ENCODE results near the gene LUC7L3.
A peak's percentile ranks its signal among the peaks of the same experiment; 100 is the strongest.

LUC7L3 gene

DNA sequence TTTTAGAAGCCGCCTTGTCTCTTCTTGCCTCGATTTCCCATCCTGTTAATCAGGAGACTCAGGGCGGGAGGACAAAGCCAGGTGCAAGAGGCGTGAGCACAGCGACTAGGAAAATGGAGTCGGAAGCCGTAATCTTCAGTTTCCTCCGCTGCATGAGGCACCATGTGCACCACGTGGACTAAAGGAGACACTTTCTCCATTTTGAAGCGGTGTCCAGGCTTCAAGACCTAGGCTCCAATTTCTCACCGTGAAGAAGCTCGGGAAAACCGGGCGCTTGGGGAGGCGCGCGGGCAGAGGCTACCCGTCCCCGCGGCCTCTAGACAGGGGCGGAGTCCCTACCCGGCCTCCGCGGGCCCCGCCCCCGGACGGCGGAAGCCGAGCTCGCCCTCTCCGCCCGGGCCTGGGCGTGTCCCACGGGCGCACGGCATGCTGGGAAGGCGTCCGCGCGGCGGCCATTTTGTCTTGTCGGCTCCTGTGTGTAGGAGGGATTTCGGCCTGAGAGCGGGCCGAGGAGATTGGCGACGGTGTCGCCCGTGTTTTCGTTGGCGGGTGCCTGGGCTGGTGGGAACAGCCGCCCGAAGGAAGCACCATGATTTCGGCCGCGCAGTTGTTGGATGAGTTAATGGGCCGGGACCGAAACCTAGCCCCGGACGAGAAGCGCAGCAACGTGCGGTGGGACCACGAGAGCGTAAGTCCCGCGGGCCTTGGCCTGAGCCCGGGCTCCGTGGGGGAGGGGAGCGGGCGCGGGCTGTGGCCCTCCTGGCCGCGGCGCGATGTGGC lies at the start of gene LUC7L3 (continued):
- TF ChIP-seq, protein P1, sequence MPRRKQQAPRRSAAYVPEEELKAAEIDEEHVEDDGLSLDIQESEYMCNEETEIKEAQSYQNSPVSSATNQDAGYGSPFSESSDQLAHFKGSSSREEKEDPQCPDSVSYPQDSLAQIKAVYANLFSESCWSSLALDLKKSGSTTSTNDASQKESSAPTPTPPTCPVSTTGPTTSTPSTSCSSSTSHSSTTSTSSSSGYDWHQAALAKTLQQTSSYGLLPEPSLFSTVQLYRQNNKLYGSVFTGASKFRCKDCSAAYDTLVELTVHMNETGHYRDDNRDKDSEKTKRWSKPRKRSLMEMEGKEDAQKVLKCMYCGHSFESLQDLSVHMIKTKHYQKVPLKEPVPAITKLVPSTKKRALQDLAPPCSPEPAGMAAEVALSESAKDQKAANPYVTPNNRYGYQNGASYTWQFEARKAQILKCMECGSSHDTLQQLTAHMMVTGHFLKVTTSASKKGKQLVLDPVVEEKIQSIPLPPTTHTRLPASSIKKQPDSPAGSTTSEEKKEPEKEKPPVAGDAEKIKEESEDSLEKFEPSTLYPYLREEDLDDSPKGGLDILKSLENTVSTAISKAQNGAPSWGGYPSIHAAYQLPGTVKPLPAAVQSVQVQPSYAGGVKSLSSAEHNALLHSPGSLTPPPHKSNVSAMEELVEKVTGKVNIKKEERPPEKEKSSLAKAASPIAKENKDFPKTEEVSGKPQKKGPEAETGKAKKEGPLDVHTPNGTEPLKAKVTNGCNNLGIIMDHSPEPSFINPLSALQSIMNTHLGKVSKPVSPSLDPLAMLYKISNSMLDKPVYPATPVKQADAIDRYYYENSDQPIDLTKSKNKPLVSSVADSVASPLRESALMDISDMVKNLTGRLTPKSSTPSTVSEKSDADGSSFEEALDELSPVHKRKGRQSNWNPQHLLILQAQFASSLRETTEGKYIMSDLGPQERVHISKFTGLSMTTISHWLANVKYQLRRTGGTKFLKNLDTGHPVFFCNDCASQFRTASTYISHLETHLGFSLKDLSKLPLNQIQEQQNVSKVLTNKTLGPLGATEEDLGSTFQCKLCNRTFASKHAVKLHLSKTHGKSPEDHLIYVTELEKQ (tag by site-specific recombination; IDR thresholded peaks at IDR 0.05; ENCODE audit: borderline replicate concordance), result peak; percentile 7; the same call in 1 of the 2 replicates
- no peak for TF ChIP-seq ZNF777 (tag by site-specific recombination; IDR thresholded peaks at IDR 0.05; ENCODE audit: borderline replicate concordance)
- peak; percentile 50; the same call in 1 of the 2 replicates for TF ChIP-seq ZNF391 (tag by site-specific recombination; IDR thresholded peaks at IDR 0.05; ENCODE audit: borderline replicate concordance, low read depth)
- TF ChIP-seq, protein P2, sequence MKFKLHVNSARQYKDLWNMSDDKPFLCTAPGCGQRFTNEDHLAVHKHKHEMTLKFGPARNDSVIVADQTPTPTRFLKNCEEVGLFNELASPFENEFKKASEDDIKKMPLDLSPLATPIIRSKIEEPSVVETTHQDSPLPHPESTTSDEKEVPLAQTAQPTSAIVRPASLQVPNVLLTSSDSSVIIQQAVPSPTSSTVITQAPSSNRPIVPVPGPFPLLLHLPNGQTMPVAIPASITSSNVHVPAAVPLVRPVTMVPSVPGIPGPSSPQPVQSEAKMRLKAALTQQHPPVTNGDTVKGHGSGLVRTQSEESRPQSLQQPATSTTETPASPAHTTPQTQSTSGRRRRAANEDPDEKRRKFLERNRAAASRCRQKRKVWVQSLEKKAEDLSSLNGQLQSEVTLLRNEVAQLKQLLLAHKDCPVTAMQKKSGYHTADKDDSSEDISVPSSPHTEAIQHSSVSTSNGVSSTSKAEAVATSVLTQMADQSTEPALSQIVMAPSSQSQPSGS (tag by site-specific recombination; IDR thresholded peaks at IDR 0.05; ENCODE audit: low read depth), result no peak
- peak; percentile 95 for TF ChIP-seq KLF8 (tag by site-specific recombination; IDR thresholded peaks at IDR 0.05)
- TF ChIP-seq ZNF335 (tag by site-specific recombination; conservative IDR thresholded peaks at IDR 0.05), result peak; percentile 78
- no peak; the same call in 1 of the 2 replicates for TF ChIP-seq ZNF169 (tag by site-specific recombination; IDR thresholded peaks at IDR 0.05)
- TF ChIP-seq ZNF792 (tag by site-specific recombination; IDR thresholded peaks at IDR 0.05), result no peak
- TF ChIP-seq, protein P3, sequence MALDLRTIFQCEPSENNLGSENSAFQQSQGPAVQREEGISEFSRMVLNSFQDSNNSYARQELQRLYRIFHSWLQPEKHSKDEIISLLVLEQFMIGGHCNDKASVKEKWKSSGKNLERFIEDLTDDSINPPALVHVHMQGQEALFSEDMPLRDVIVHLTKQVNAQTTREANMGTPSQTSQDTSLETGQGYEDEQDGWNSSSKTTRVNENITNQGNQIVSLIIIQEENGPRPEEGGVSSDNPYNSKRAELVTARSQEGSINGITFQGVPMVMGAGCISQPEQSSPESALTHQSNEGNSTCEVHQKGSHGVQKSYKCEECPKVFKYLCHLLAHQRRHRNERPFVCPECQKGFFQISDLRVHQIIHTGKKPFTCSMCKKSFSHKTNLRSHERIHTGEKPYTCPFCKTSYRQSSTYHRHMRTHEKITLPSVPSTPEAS (tag by site-specific recombination; IDR thresholded peaks at IDR 0.05), result peak; percentile 49; the same call in 1 of the 2 replicates
- no peak for TF ChIP-seq ZNF677 (tag by site-specific recombination; IDR thresholded peaks at IDR 0.05)
- no peak for TF ChIP-seq ZNF202 (tag by site-specific recombination; IDR thresholded peaks at IDR 0.05; ENCODE audit: borderline replicate concordance)
- no peak for TF ChIP-seq ZNF155 (tag by site-specific recombination; IDR thresholded peaks at IDR 0.05)
- no peak for TF ChIP-seq SETDB1 (IDR thresholded peaks at IDR 0.05; ENCODE audit: insufficient read length, low read length)
- no peak for TF ChIP-seq ZFP3 (tag by site-specific recombination; IDR thresholded peaks at IDR 0.05; ENCODE audit: low read depth)
- TF ChIP-seq, protein P4, sequence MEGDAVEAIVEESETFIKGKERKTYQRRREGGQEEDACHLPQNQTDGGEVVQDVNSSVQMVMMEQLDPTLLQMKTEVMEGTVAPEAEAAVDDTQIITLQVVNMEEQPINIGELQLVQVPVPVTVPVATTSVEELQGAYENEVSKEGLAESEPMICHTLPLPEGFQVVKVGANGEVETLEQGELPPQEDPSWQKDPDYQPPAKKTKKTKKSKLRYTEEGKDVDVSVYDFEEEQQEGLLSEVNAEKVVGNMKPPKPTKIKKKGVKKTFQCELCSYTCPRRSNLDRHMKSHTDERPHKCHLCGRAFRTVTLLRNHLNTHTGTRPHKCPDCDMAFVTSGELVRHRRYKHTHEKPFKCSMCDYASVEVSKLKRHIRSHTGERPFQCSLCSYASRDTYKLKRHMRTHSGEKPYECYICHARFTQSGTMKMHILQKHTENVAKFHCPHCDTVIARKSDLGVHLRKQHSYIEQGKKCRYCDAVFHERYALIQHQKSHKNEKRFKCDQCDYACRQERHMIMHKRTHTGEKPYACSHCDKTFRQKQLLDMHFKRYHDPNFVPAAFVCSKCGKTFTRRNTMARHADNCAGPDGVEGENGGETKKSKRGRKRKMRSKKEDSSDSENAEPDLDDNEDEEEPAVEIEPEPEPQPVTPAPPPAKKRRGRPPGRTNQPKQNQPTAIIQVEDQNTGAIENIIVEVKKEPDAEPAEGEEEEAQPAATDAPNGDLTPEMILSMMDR (tag by site-specific recombination; IDR thresholded peaks at IDR 0.05), result 0 out of 2 replicates have a peak, but pooled peaks have one; percentile 9
- TF ChIP-seq, protein P5, sequence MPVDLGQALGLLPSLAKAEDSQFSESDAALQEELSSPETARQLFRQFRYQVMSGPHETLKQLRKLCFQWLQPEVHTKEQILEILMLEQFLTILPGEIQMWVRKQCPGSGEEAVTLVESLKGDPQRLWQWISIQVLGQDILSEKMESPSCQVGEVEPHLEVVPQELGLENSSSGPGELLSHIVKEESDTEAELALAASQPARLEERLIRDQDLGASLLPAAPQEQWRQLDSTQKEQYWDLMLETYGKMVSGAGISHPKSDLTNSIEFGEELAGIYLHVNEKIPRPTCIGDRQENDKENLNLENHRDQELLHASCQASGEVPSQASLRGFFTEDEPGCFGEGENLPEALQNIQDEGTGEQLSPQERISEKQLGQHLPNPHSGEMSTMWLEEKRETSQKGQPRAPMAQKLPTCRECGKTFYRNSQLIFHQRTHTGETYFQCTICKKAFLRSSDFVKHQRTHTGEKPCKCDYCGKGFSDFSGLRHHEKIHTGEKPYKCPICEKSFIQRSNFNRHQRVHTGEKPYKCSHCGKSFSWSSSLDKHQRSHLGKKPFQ (tag by site-specific recombination; IDR thresholded peaks at IDR 0.05), result peak; percentile 86; the same call in 1 of the 2 replicates
- peak; percentile 96 for TF ChIP-seq KLF9 (tag by site-specific recombination; IDR thresholded peaks at IDR 0.05; ENCODE audit: low read depth)
- peak; percentile 96 for TF ChIP-seq SP3 (tag by site-specific recombination; IDR thresholded peaks at IDR 0.05)
- TF ChIP-seq RBAK (tag by site-specific recombination; IDR thresholded peaks at IDR 0.05), result no peak
- no peak for TF ChIP-seq ZNF366 (tag by site-specific recombination; conservative IDR thresholded peaks at IDR 0.05)
- TF ChIP-seq, protein P6, sequence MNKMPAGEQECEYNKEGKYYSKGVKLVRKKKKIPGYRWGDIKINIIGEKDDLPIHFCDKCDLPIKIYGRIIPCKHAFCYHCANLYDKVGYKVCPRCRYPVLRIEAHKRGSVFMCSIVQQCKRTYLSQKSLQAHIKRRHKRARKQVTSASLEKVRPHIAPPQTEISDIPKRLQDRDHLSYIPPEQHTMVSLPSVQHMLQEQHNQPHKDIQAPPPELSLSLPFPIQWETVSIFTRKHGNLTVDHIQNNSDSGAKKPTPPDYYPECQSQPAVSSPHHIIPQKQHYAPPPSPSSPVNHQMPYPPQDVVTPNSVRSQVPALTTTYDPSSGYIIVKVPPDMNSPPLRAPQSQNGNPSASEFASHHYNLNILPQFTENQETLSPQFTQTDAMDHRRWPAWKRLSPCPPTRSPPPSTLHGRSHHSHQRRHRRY (tag by site-specific recombination; IDR thresholded peaks at IDR 0.05), result no peak
- TF ChIP-seq ZNF24 (tag by site-specific recombination; IDR thresholded peaks at IDR 0.05), result peak; percentile 38; the same call in 1 of the 2 replicates
- TF ChIP-seq ZNF350 (tag by site-specific recombination; IDR thresholded peaks at IDR 0.05), result no peak
- TF ChIP-seq ZNF610 (tag by site-specific recombination; IDR thresholded peaks at IDR 0.05; ENCODE audit: borderline replicate concordance), result peak; percentile 83
- TF ChIP-seq ZFP69B (tag by site-specific recombination; IDR thresholded peaks at IDR 0.05), result peak; percentile 92
- no peak for TF ChIP-seq ZNF514 (tag by site-specific recombination; IDR thresholded peaks at IDR 0.05)
- TF ChIP-seq ZFP37 (tag by site-specific recombination; IDR thresholded peaks at IDR 0.05), result peak; percentile 92
- no peak for TF ChIP-seq ZNF16 (tag by site-specific recombination; IDR thresholded peaks at IDR 0.05; ENCODE audit: low read depth)
- 0 out of 2 replicates have a peak, but pooled peaks have one; percentile 17 for TF ChIP-seq ZNF157 (tag by site-specific recombination; IDR thresholded peaks at IDR 0.05)
